HepG2 (cell line): Measurements from ENCODE around the gene BRAF. TPM values are rescaled to one million over a fixed set of nuclear protein-coding genes. Genes with fewer than 3 reads are reported as not detected.

Source experiments
- AGO2 ChIP-seq: fragments of 200-400 bp; formaldehyde crosslinking; optimal IDR thresholded peaks from 2 replicates; pipeline ENCODE3; 2017; ENCODE audit warnings: mild to moderate bottlenecking, low read depth, low read length, moderate library complexity
- FOXJ3 ChIP-seq: sonication (generic); formaldehyde crosslinking; IDR thresholded peaks from 2 replicates; pipeline ENCODE4 v1.4.0; 2020; ENCODE audit warnings: missing genetic modification reagents, mild to moderate bottlenecking, borderline replicate concordance
- RARG ChIP-seq: sonication (generic); formaldehyde crosslinking; IDR thresholded peaks from 2 replicates; pipeline ENCODE4 v1.4.0; 2020; ENCODE audit warnings: low read depth, mild to moderate bottlenecking, missing genetic modification reagents
- TBX3 ChIP-seq: fragments of 450-650 bp; IDR thresholded peaks from 2 replicates; pipeline ENCODE4 v1.6.1; 2017; ENCODE audit warnings: antibody characterized with exemption, mild to moderate bottlenecking, inconsistent platforms, borderline replicate concordance
- TEAD3 ChIP-seq: optimal IDR thresholded peaks from 2 replicates; pipeline ENCODE3; 2016; ENCODE audit warnings: borderline replicate concordance
- ZC3H13 ChIP-seq: sonication (generic); formaldehyde crosslinking; IDR thresholded peaks from 2 replicates; pipeline ENCODE4 v1.8.1; 2023; ENCODE audit warnings: mild to moderate bottlenecking, missing genetic modification reagents, moderate library complexity
- ZFYVE20 ChIP-seq: sonication (generic); formaldehyde crosslinking; IDR thresholded peaks from 2 replicates; pipeline ENCODE4 v1.8.0; 2023; ENCODE audit warnings: low read depth, mild to moderate bottlenecking, moderate library complexity, missing genetic modification reagents, borderline replicate concordance
- ZKSCAN8 ChIP-seq: IDR thresholded peaks from 2 replicates; pipeline ENCODE4 v1.6.1; 2016; ENCODE audit warnings: borderline replicate concordance, missing genetic modification reagents, missing compliant biosample characterization
- ZNF496 ChIP-seq: sonication (generic); formaldehyde crosslinking; IDR thresholded peaks from 2 replicates; pipeline ENCODE4 v1.8.1; 2023; ENCODE audit warnings: mild to moderate bottlenecking, moderate library complexity, missing genetic modification reagents; ENCODE audit not compliant: insufficient replicate concordance
- ZNF567 ChIP-seq: sonication (generic); formaldehyde crosslinking; IDR thresholded peaks from 2 replicates; pipeline ENCODE4 v1.8.1; 2023; ENCODE audit warnings: mild to moderate bottlenecking, missing genetic modification reagents, borderline replicate concordance
- ZNF674 ChIP-seq: sonication (generic); formaldehyde crosslinking; IDR thresholded peaks from 2 replicates; pipeline ENCODE4 v1.5.0; 2020; ENCODE audit warnings: low read depth, mild to moderate bottlenecking, missing genetic modification reagents
- ZNF747 ChIP-seq: sonication (generic); formaldehyde crosslinking; IDR thresholded peaks from 2 replicates; pipeline ENCODE4 v1.8.1; 2023; ENCODE audit warnings: missing genetic modification reagents, mild to moderate bottlenecking, borderline replicate concordance
- ZNF782 ChIP-seq: sonication (generic); formaldehyde crosslinking; IDR thresholded peaks from 2 replicates; pipeline ENCODE4 v1.4.0; 2020; ENCODE audit warnings: missing genetic modification reagents, mild to moderate bottlenecking, borderline replicate concordance
- ZNF850 ChIP-seq: sonication (generic); formaldehyde crosslinking; conservative IDR thresholded peaks from 2 replicates; pipeline ENCODE4 v1.9.0; 2021; ENCODE audit warnings: mild to moderate bottlenecking, missing genetic modification reagents
- polyA plus RNA-seq, 8 experiments: library from polyadenylated mRNA; depleted of rRNA in 3 of 8; stranded (reverse) in 7 of 8; unstranded in 1 of 8; fragments of >200 nt; fragmentation: Illumina TruSeq in 4 of 8; extraction: Trizol in 4 of 8; gene quantifications; 2 replicates each; pipeline versions ENCODE4 v1.2.1 to v1.2.3, GENCODE V29; 2011 to 2016; ENCODE audit warnings: low read depth in 4 of 8, missing spikeins in 1 of 8, mixed read lengths in 1 of 8; ENCODE audit not compliant: insufficient read depth in 1 of 8
- total RNA-seq, 5 experiments: library from RNA; depleted of rRNA; stranded (reverse); fragments of >200 nt; fragmentation: Illumina TruSeq; extraction: Trizol; gene quantifications; 2 replicates each; pipeline ENCODE4 v1.2.3, GENCODE V29; 2016; ENCODE audit warnings: low read depth in 1 of 5
- TF ChIP-seq, protein P1 (sequence below): sonication (generic); formaldehyde crosslinking; IDR thresholded peaks from 2 replicates; pipeline ENCODE4 v1.5.0; 2020; ENCODE audit warnings: mild to moderate bottlenecking, low read depth, missing genetic modification reagents, borderline replicate concordance
- TF ChIP-seq, protein P2 (sequence below): sonication (generic); formaldehyde crosslinking; IDR thresholded peaks from 2 replicates; pipeline ENCODE4 v1.5.0; 2020; ENCODE audit warnings: mild to moderate bottlenecking, missing genetic modification reagents
- TF ChIP-seq, protein P3 (sequence below): sonication (generic); formaldehyde crosslinking; IDR thresholded peaks from 2 replicates; pipeline ENCODE4 v1.4.0; 2020; ENCODE audit warnings: missing genetic modification reagents
- TF ChIP-seq, protein P4 (sequence below): sonication (generic); formaldehyde crosslinking; IDR thresholded peaks from 2 replicates; pipeline ENCODE4 v1.9.0; 2021; ENCODE audit warnings: missing genetic modification reagents, mild to moderate bottlenecking, borderline replicate concordance

Gene BRAF
- total and polyA plus RNA-seq, 2 of the 13 experiments (the other 11 are each of a cell fraction or from before 2014, with no cell fraction given): 12.5 to 13.4 TPM

DNA sequence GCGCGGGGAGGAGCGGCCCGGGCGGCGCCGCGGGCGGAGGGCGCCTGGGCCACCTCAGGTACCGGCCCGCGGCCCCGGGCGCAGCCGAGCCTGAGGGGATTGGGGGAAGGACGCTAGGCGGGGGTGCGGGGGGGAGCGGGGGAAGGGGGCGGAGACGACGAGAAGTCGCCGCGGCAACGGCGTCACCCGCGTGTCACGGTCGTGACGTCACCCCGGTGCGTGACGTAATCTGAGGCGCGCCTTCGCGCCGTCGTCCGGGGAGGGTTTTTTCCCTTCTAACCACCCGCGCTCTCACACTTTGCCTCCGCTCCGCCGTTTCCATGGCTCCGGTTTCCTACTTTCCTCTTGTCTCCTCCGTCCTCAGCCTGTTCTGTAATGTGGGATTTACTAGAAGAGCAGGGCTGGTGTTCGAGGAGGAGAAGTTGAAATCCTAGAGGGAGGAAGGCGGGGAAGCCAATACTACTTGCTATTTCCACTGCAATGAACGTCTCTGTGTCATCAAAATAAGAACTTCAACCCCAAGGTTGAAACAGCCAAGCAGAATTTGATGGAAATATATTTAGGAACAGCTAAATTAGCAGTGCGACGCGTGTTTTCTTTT is at the start of gene BRAF (continued):
- TF ChIP-seq ZNF782 (CRISPR knock-in tag) (no peak), ZNF850 (no peak), FOXJ3 (no peak), ZNF567 (CRISPR knock-in tag) (no peak), RARG (CRISPR knock-in tag) (no peak), ZFYVE20 (CRISPR knock-in tag) (no peak), TBX3 (no peak), TEAD3 (CRISPR knock-in tag) (no peak), ZNF747 (CRISPR knock-in tag) (no peak), ZNF496 (CRISPR knock-in tag) (no peak), AGO2 (no peak), ZKSCAN8 (CRISPR knock-in tag) (no peak), ZC3H13 (CRISPR knock-in tag) (no peak), ZNF674 (no peak)
- TF ChIP-seq, protein P1, sequence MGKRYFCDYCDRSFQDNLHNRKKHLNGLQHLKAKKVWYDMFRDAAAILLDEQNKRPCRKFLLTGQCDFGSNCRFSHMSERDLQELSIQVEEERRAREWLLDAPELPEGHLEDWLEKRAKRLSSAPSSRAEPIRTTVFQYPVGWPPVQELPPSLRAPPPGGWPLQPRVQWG (CRISPR knock-in tag): no peak
- TF ChIP-seq, protein P2, sequence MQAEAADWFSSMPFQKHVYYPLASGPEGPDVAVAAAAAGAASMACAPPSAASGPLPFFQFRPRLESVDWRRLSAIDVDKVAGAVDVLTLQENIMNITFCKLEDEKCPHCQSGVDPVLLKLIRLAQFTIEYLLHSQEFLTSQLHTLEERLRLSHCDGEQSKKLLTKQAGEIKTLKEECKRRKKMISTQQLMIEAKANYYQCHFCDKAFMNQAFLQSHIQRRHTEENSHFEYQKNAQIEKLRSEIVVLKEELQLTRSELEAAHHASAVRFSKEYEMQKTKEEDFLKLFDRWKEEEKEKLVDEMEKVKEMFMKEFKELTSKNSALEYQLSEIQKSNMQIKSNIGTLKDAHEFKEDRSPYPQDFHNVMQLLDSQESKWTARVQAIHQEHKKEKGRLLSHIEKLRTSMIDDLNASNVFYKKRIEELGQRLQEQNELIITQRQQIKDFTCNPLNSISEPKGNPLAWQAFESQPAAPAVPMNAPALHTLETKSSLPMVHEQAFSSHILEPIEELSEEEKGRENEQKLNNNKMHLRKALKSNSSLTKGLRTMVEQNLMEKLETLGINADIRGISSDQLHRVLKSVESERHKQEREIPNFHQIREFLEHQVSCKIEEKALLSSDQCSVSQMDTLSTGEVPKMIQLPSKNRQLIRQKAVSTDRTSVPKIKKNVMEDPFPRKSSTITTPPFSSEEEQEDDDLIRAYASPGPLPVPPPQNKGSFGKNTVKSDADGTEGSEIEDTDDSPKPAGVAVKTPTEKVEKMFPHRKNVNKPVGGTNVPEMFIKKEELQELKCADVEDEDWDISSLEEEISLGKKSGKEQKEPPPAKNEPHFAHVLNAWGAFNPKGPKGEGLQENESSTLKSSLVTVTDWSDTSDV (CRISPR knock-in tag): no peak
- TF ChIP-seq, protein P3, sequence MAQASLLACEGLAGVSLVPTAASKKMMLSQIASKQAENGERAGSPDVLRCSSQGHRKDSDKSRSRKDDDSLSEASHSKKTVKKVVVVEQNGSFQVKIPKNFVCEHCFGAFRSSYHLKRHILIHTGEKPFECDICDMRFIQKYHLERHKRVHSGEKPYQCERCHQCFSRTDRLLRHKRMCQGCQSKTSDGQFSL (CRISPR knock-in tag): no peak
- TF ChIP-seq, protein P4, sequence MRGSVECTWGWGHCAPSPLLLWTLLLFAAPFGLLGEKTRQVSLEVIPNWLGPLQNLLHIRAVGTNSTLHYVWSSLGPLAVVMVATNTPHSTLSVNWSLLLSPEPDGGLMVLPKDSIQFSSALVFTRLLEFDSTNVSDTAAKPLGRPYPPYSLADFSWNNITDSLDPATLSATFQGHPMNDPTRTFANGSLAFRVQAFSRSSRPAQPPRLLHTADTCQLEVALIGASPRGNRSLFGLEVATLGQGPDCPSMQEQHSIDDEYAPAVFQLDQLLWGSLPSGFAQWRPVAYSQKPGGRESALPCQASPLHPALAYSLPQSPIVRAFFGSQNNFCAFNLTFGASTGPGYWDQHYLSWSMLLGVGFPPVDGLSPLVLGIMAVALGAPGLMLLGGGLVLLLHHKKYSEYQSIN (CRISPR knock-in tag): no peak
